Heart left ventricle (tissue), 13 donors: ENCODE measurements around the gene TBX18.

ENCODE experiments used
- POLR2A ChIP-seq, 2 donors: fragments of 450-650 bp; IDR thresholded peaks; one replicate each; pipeline ENCODE4 v1.6.1; 2017; ENCODE audit warnings: antibody characterized with exemption in 2 of 2, mild to moderate bottlenecking in 2 of 2, moderate library complexity in 2 of 2
- TF ChIP-seq, protein P1 (sequence below), 12 donors: fragments of 200-600 bp; sonication (generic) in 4 of 12; IDR thresholded peaks; one replicate each; pipeline versions ENCODE4 v1.5.0 to v1.8.0; 2018 to 2022; ENCODE audit warnings: antibody characterized with exemption in 12 of 12, mild to moderate bottlenecking in 5 of 12
- donor health status: ischemic (EF 13 %, LVEDD 7.1; RV severe dilation, severe dysfunction).
- donor health status: DM: no; HTN: yes; CAD: no.
- donor health status: DM: no; HTN: no; CAD: no.
- donor health status: ischemic (EF 25% LVEDD 6.9; RV normal size, moderate dysfunction).
- donor health status: ischemic (EF 25% LVEDD 5.7; RV mildly dilated, moderate dysfunction).
- donor health status: ischemic (EF 35%, LVEDD 5.7; RV mildly dilated, moderate dysfunction).
- donor health status: nonischemic (EF 11% LVEDD 7.7; RV severe dilation, severe dysfunction).
- donor health status: DM: yes; HTN: yes; CAD: no.
- donor health status: PGD.
- donor health status: ischemic (EF 29% LVEDD 5.4; RV normal size, mild dysfunction).
- donor health status: nonischemic (EF 23%, LVEDD 6.1; RV moderate dilation, normal function).

DNA sequence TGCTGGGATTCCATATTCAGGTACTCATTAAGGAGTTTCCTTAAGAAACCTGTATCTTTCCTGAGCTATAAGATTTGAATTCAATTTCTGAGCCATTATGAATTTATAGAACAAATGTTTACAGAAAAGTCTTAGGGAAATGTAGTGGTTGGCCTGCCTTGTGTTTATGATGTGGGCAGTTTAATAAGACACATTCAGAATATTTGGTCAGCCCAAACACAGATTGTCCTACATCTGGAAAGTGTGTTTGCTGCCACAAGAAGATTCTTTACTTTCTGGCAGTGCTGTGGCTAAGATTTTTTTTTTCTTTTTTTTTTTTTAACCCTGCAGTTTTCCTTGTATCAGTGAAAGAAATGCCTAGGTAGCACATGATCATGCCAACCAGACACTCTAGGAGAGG lies 15.2 kb downstream of the TBX18 start:
- TF ChIP-seq, protein P1, sequence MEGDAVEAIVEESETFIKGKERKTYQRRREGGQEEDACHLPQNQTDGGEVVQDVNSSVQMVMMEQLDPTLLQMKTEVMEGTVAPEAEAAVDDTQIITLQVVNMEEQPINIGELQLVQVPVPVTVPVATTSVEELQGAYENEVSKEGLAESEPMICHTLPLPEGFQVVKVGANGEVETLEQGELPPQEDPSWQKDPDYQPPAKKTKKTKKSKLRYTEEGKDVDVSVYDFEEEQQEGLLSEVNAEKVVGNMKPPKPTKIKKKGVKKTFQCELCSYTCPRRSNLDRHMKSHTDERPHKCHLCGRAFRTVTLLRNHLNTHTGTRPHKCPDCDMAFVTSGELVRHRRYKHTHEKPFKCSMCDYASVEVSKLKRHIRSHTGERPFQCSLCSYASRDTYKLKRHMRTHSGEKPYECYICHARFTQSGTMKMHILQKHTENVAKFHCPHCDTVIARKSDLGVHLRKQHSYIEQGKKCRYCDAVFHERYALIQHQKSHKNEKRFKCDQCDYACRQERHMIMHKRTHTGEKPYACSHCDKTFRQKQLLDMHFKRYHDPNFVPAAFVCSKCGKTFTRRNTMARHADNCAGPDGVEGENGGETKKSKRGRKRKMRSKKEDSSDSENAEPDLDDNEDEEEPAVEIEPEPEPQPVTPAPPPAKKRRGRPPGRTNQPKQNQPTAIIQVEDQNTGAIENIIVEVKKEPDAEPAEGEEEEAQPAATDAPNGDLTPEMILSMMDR (IDR thresholded peaks at IDR 0.05) = no peak
- TF ChIP-seq POLR2A (IDR thresholded peaks at IDR 0.05) = no peak
